ENCODE data around the gene KCNE2.

KCNE2 gene

DNA sequence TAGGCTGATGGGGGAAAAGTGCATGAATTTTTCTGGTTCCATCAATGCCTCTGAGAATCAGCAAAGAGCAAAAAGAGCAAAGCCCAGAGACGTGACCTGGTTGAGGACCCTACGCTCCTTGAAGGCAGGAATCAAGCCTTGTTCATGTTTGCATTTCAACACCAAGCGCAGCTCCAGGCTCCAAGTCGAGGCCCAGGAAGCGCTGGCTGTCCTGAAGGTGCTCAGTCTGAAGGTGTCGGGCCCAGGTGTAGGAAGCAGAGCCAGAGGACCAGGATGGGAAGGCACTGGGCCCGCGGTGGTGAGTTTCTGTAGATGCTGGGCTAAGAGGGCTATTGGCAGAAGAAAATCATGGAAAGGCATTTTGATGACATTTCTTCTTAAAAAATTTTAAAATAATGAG is 25.6 kb upstream of the KCNE2 start:
- Histone ChIP-seq H3K9ac (ENCODE audit: low read length in 2 of 2) (no peak overlapping the region), H3K4me1 (ENCODE audit: control insufficient read depth, insufficient read depth, low read length) (peaks cover 54% of the 10 kb centered on the region), H3K9me3 (ENCODE audit: control insufficient read depth in 2 of 2, low read length in 2 of 2) (no peaks in the 10 kb centered on the region), H3K27ac (ENCODE audit: low read length) (no peak overlapping the region), H3K4me3 (ENCODE audit: low read length in 2 of 2) (no peak overlapping the region), H3K27me3 (ENCODE audit: control insufficient read depth in 1 of 2, insufficient read depth in 2 of 2, low read length in 2 of 2) (no peaks in the 10 kb centered on the region), H3K36me3 (ENCODE audit: control insufficient read depth in 2 of 2, insufficient read depth in 2 of 2, low read length in 2 of 2) (no peaks in the 10 kb centered on the region)

DNA sequence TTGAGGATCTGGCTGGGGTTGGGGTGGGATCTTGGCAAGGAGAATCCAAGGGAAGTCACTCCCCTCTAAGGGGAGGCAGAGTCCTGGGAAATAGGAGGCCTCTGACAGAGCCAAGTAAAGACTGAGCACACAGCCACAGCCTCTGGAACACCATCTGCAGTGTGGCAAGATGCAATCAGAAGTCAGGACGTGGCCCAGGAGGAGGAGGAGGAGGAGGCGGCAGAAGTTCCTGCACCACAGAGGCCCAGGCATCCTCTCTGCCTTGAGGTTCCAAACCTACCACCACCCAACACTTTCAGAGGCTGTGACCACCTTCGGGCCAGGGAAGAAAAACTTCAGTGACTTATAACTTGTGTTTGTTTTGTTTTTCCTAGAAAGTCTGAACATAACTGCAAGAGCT is 23.7 kb upstream of the KCNE2 start:
- Histone ChIP-seq H3K27me3 (ENCODE audit: control insufficient read depth in 1 of 2, insufficient read depth in 2 of 2, low read length in 2 of 2) (no peaks in the 10 kb centered on the region), H3K36me3 (ENCODE audit: control insufficient read depth in 2 of 2, insufficient read depth in 2 of 2, low read length in 2 of 2) (no peaks in the 10 kb centered on the region), H3K9ac (ENCODE audit: low read length in 2 of 2) (no peak overlapping the region), H3K4me3 (ENCODE audit: low read length in 2 of 2) (no peak overlapping the region), H3K9me3 (ENCODE audit: control insufficient read depth in 2 of 2, low read length in 2 of 2) (no peaks in the 10 kb centered on the region), H3K4me1 (ENCODE audit: control insufficient read depth, insufficient read depth, low read length) (peaks cover 60% of the 10 kb centered on the region), H3K27ac (ENCODE audit: low read length) (no peak overlapping the region)

DNA sequence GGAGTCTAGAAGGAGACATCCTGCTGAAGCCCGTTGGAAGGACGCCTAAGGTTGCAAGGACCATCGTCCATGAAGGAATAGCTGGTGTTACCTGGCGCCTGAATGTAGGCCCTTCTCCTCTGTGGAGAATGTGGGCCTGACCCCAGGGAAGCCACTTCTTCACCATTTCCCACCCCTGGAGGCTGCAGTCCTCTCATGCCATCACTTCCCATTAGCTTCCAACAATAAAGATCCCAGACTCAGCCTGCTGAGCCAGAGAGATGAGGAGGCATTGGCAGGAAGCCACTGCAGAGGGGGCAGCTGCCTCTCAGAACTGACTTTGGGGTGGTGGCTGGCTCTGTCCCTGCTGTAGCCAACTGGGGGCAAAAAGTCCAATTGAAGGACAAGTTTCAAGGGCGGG is 21.3 kb upstream of the KCNE2 start:
- Histone ChIP-seq H3K9ac (ENCODE audit: low read length in 2 of 2) (no peak overlapping the region), H3K27me3 (ENCODE audit: control insufficient read depth in 1 of 2, insufficient read depth in 2 of 2, low read length in 2 of 2) (no peaks in the 10 kb centered on the region), H3K27ac (ENCODE audit: low read length) (no peak overlapping the region), H3K4me3 (ENCODE audit: low read length in 2 of 2) (no peak overlapping the region), H3K4me1 (ENCODE audit: control insufficient read depth, insufficient read depth, low read length) (peaks cover 59% of the 10 kb centered on the region), H3K9me3 (ENCODE audit: control insufficient read depth in 2 of 2, low read length in 2 of 2) (no peaks in the 10 kb centered on the region), H3K36me3 (ENCODE audit: control insufficient read depth in 2 of 2, insufficient read depth in 2 of 2, low read length in 2 of 2) (no peaks in the 10 kb centered on the region)

DNA sequence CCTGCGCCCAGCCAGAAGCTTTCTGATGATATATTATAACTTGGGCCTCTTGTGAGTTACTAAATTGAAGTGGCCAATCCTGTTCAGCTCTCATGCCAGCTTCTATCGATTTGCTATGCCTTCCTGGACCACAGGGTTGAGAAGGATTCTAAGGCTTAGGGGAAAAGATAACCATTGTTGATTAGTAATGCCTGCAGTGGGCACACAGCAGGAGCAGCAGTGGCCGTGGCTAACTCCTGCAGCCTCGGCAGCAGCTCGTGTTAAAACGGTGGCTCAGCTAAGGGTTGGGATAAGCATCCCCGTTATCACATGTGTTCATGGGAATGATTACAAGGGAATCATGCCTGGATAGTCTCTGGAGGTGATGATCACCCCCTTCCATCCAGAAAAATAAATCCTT is 20.5 kb upstream of the KCNE2 start:
- H3K9me3 ChIP-seq (ENCODE audit: control insufficient read depth in 2 of 2, low read length in 2 of 2), result no peaks in the 10 kb centered on the region
- H3K27ac ChIP-seq (ENCODE audit: low read length), result no peak overlapping the region
- no peaks in the 10 kb centered on the region for H3K36me3 ChIP-seq (ENCODE audit: control insufficient read depth in 2 of 2, insufficient read depth in 2 of 2, low read length in 2 of 2)
- peaks cover 50% of the 10 kb centered on the region for H3K4me1 ChIP-seq (ENCODE audit: control insufficient read depth, insufficient read depth, low read length)
- no peaks in the 10 kb centered on the region for H3K27me3 ChIP-seq (ENCODE audit: control insufficient read depth in 1 of 2, insufficient read depth in 2 of 2, low read length in 2 of 2)
- H3K9ac ChIP-seq (ENCODE audit: low read length in 2 of 2), result no peak overlapping the region
- H3K4me3 ChIP-seq (ENCODE audit: low read length in 2 of 2), result no peak overlapping the region

DNA sequence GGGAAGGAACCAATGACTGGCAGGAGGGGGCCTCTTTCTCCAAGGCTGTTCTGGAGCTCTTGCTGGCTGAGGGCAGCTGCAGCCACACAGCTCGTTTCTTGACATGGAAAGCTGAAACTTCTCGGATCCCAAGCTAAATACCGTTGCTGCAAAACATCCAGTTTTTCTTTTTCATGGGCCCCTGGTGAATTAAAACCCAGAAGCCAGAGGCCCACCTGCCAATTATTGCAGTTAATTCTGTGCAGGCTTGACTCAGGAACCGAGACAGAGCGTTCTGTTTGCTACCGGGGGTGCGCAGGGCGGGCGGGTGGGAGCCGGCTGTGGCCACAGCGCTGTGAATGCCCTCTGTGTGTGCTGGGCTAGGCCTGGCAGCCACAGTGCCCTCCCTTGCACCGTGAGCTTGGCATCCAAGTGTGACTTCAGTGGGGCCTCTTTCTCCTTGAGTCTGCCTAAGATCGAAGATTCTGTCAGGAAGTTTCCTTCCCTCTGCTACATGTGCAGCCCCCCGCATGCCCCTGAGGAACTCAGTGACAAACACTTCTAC is 19.9 kb upstream of the KCNE2 start:
- Histone ChIP-seq H3K9me3 (ENCODE audit: control insufficient read depth in 2 of 2, low read length in 2 of 2) (no peaks in the 10 kb centered on the region), H3K9ac (ENCODE audit: low read length in 2 of 2) (no peak overlapping the region), H3K27ac (ENCODE audit: low read length) (peak overlapping the region; percentile 37), H3K36me3 (ENCODE audit: control insufficient read depth in 2 of 2, insufficient read depth in 2 of 2, low read length in 2 of 2) (no peaks in the 10 kb centered on the region), H3K4me1 (ENCODE audit: control insufficient read depth, insufficient read depth, low read length) (peaks cover 49% of the 10 kb centered on the region), H3K4me3 (ENCODE audit: low read length in 2 of 2) (no peak overlapping the region), H3K27me3 (ENCODE audit: control insufficient read depth in 1 of 2, insufficient read depth in 2 of 2, low read length in 2 of 2) (no peaks in the 10 kb centered on the region)

DNA sequence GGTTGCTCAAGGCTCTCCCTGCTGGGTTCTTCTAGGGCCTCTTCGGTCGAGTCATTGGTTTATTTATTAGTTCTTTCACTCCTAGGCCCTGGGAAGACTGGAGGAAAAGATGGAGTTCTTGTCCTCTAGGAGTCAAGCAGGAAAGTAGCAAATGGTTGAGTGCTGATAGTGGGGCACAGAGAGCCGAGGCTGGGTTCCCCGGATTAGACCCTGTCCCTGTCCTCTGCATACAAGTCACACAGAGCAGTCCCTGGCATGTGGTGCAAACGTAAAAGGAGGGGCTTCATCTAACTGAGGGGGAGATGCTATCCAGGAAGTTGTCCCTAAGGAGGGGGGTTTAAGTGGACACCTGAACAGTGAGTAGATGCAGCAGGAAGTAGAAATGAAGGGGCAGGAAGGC is 19.2 kb upstream of the KCNE2 start:
- Histone ChIP-seq H3K9me3 (ENCODE audit: control insufficient read depth in 2 of 2, low read length in 2 of 2) (no peaks in the 10 kb centered on the region), H3K36me3 (ENCODE audit: control insufficient read depth in 2 of 2, insufficient read depth in 2 of 2, low read length in 2 of 2) (no peaks in the 10 kb centered on the region), H3K27ac (ENCODE audit: low read length) (peak overlapping the region; percentile 37), H3K4me3 (ENCODE audit: low read length in 2 of 2) (no peak overlapping the region), H3K4me1 (ENCODE audit: control insufficient read depth, insufficient read depth, low read length) (peaks cover 44% of the 10 kb centered on the region), H3K9ac (ENCODE audit: low read length in 2 of 2) (no peak overlapping the region), H3K27me3 (ENCODE audit: control insufficient read depth in 1 of 2, insufficient read depth in 2 of 2, low read length in 2 of 2) (no peaks in the 10 kb centered on the region)

DNA sequence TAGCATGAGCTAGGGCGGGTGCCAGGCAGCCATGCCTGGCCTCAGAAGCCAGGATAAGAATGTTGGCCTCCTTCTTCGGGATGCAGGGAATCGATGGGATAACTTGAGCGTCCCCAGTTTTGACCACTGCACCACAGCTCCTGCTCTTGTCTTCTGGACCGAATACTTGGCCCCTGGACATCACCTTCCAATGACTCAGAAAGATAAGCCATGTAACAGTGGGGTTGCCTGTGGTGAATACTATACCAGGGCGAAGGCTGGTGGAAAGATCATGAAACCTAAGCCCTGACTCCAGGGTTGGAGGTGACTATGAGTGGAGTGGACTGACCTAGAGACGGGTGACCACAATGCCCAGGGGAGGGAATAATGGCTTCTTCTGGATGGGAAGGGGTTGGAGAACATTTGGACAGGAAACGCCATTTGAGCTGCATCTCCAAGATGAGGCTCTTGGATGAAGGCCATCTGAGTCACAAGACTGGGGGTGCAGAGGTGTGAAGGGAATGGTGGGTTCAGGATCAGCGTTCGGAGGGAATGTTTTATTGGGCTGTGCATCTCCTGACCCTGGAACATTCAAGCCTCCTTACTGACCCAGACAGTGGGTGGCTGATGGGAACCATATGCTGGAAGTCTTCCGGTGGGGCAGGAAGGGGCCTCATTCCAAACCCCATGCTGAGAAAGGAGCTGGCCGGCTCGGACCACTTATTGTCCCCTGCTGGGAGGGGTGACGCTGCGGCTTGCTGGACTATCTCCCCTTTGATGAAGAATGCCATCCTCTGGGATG is 18.5 kb upstream of the KCNE2 start:
- Histone ChIP-seq H3K9ac (ENCODE audit: low read length in 2 of 2) (no peak overlapping the region), H3K4me3 (ENCODE audit: low read length in 2 of 2) (peak overlapping the region; percentile 7 to 35), H3K27me3 (ENCODE audit: control insufficient read depth in 1 of 2, insufficient read depth in 2 of 2, low read length in 2 of 2) (no peaks in the 10 kb centered on the region), H3K4me1 (ENCODE audit: control insufficient read depth, insufficient read depth, low read length) (peaks cover 39% of the 10 kb centered on the region), H3K36me3 (ENCODE audit: control insufficient read depth in 2 of 2, insufficient read depth in 2 of 2, low read length in 2 of 2) (no peaks in the 10 kb centered on the region), H3K9me3 (ENCODE audit: control insufficient read depth in 2 of 2, low read length in 2 of 2) (no peaks in the 10 kb centered on the region), H3K27ac (ENCODE audit: low read length) (peak overlapping the region; percentile 69)

DNA sequence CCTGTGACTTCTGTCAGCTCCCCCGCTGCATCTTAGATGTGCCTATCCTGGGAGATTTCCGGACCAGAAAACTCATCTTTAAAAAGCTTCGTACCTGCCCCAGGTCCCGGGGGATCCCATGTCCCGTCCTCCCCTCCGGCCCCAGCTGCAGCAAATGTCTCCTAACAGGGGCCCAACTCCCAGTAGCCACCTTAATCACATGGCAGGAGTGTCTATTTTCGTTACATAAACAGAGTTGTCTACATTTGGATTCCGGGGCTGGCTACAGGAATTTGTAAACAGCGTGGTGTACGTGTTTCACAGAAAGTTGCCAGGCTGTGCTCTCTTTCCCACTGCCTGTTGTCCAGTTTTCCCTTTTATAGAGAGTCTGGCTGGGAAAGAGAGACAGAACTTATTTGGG is 17.9 kb upstream of the KCNE2 start:
- H3K4me3 ChIP-seq (ENCODE audit: low read length in 2 of 2), result peak overlapping the region in 1 of 2 donors; percentile 35
- H3K27me3 ChIP-seq (ENCODE audit: control insufficient read depth in 1 of 2, insufficient read depth in 2 of 2, low read length in 2 of 2), result no peaks in the 10 kb centered on the region
- peak overlapping the region; percentile 69 for H3K27ac ChIP-seq (ENCODE audit: low read length)
- peaks cover 36% of the 10 kb centered on the region for H3K4me1 ChIP-seq (ENCODE audit: control insufficient read depth, insufficient read depth, low read length)
- no peak overlapping the region for H3K9ac ChIP-seq (ENCODE audit: low read length in 2 of 2)
- H3K9me3 ChIP-seq (ENCODE audit: control insufficient read depth in 2 of 2, low read length in 2 of 2), result no peaks in the 10 kb centered on the region
- H3K36me3 ChIP-seq (ENCODE audit: control insufficient read depth in 2 of 2, insufficient read depth in 2 of 2, low read length in 2 of 2), result no peaks in the 10 kb centered on the region

DNA sequence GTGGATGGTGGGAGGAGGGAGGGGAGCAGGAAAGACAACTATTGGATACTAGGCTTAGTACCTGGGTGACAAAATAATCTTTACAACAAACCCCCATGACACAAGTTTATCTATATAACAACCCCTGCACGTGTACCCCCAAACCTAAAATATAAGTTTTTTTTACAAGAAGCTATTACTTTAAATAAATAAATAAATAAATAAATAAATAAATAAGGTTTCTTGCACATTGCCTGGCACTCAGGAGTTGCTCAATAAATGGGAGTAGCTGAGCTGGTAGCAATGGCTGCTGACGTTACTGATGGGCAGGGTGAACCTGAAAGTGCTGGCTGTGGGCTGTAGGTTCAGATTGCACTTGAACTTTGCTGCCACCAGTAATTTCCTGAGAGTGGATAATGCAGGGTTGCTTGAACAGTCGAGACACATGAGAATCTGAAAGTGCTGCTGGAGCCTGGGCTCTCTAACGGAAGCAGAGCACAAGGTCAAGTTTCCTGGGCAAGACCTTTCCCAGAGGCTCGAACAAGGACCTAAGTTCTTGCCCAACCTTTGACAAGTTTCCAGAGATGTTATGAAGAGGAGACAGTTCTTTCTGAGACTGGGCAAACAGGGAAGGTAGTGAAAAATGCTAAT is 14.8 kb upstream of the KCNE2 start:
- no peak overlapping the region for H3K4me3 ChIP-seq (ENCODE audit: low read length in 2 of 2)
- H3K9ac ChIP-seq (ENCODE audit: low read length in 2 of 2), result no peak overlapping the region
- H3K27me3 ChIP-seq (ENCODE audit: control insufficient read depth in 1 of 2, insufficient read depth in 2 of 2, low read length in 2 of 2), result no peaks in the 10 kb centered on the region
- no peak overlapping the region for H3K27ac ChIP-seq (ENCODE audit: low read length)
- H3K4me1 ChIP-seq (ENCODE audit: control insufficient read depth, insufficient read depth, low read length), result peaks cover 28% of the 10 kb centered on the region
- H3K36me3 ChIP-seq (ENCODE audit: control insufficient read depth in 2 of 2, insufficient read depth in 2 of 2, low read length in 2 of 2), result no peaks in the 10 kb centered on the region
- no peaks in the 10 kb centered on the region for H3K9me3 ChIP-seq (ENCODE audit: control insufficient read depth in 2 of 2, low read length in 2 of 2)

DNA sequence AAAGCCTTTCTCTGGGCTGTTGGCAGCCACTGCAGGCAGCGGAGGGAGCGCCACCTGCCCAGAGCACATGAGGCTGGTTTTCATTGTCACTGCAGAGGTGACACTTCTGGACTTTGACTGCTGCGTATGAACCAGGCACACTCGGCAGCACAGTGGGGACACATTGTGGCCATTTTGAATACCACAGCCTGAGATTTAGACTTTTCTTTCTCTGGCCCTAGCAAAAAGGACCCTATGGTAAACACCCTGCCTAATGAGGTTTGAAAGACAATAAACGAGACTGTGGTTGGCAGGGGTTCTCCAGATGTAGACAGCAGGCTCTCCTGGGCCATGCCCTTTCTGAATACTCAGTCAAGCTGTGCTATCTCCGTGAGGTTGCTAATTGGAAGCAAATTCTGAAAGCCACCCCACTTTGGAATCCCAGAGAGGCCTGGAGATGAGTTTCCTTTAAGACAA is 12.0 kb upstream of the KCNE2 start:
- Histone ChIP-seq H3K9ac (ENCODE audit: low read length in 2 of 2) (no peak overlapping the region), H3K9me3 (ENCODE audit: control insufficient read depth in 2 of 2, low read length in 2 of 2) (no peaks in the 10 kb centered on the region), H3K27me3 (ENCODE audit: control insufficient read depth in 1 of 2, insufficient read depth in 2 of 2, low read length in 2 of 2) (peaks cover 0 to 2% of the 10 kb centered on the region in 2 donors), H3K27ac (ENCODE audit: low read length) (no peak overlapping the region), H3K4me3 (ENCODE audit: low read length in 2 of 2) (peak overlapping the region in 1 of 2 donors; percentile 29), H3K36me3 (ENCODE audit: control insufficient read depth in 2 of 2, insufficient read depth in 2 of 2, low read length in 2 of 2) (no peaks in the 10 kb centered on the region), H3K4me1 (ENCODE audit: control insufficient read depth, insufficient read depth, low read length) (peaks cover 5% of the 10 kb centered on the region)

DNA sequence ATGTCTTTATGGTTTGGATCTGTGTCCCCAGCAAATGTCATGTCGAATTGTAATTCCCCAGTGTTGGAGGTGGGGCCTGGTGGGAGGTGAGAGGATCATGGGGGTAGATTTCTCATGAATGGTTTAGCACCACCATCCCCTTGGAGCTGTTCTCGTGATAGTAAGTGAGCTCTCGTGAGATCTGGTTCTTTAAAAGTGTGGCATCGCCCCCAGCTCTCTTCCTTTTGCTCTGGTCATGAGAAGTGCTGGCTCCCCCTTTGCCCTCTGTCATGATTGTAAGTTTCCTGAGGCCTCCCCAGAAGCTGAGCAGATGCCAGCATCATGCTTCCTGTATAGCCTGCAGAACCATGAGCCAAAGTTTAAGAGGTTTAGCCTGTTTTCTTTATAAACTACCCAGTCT is 11.2 kb upstream of the KCNE2 start:
- no peaks in the 10 kb centered on the region for H3K9me3 ChIP-seq (ENCODE audit: control insufficient read depth in 2 of 2, low read length in 2 of 2)
- H3K27me3 ChIP-seq (ENCODE audit: control insufficient read depth in 1 of 2, insufficient read depth in 2 of 2, low read length in 2 of 2), result peaks cover 0 to 2% of the 10 kb centered on the region in 2 donors
- H3K4me1 ChIP-seq (ENCODE audit: control insufficient read depth, insufficient read depth, low read length), result peaks cover 5% of the 10 kb centered on the region
- no peak overlapping the region for H3K27ac ChIP-seq (ENCODE audit: low read length)
- H3K4me3 ChIP-seq (ENCODE audit: low read length in 2 of 2), result no peak overlapping the region
- no peaks in the 10 kb centered on the region for H3K36me3 ChIP-seq (ENCODE audit: control insufficient read depth in 2 of 2, insufficient read depth in 2 of 2, low read length in 2 of 2)
- H3K9ac ChIP-seq (ENCODE audit: low read length in 2 of 2), result no peak overlapping the region

Measured in stomach smooth muscle (tissue), 2 donors.